BLaER1 treated with 17β-estradiol and CSF1 and Interleukin-3, amounts not matched to agents 10 nM and 100 nM (cell line): ENCODE measurements around the gene MTNR1B.

Source experiments
- H3K27ac ChIP-seq, 11 experiments: shearing (Covaris generic); formaldehyde crosslinking; 2 replicates each; pipeline ENCODE4 v1.8.1; 2022
- H3K27me3 ChIP-seq, 11 experiments: shearing (Covaris generic); formaldehyde crosslinking; 2 replicates each; pipeline ENCODE4 v1.8.1; 2022
- H3K36me3 ChIP-seq, 11 experiments: shearing (Covaris generic); formaldehyde crosslinking; 2 replicates each; pipeline ENCODE4 v1.8.1; 2022
- H3K4me1 ChIP-seq, 10 experiments: shearing (Covaris generic); formaldehyde crosslinking; 2 replicates each; pipeline ENCODE4 v1.8.1; 2022
- H3K4me2 ChIP-seq, 11 experiments: shearing (Covaris generic); formaldehyde crosslinking; 2 replicates each; pipeline ENCODE4 v1.8.1; 2022
- H3K4me3 ChIP-seq, 10 experiments: shearing (Covaris generic); formaldehyde crosslinking; 2 replicates each; pipeline ENCODE4 v1.8.1; 2022
- H3K9ac ChIP-seq, 11 experiments: shearing (Covaris generic); formaldehyde crosslinking; 2 replicates each; pipeline ENCODE4 v1.8.1; 2022
- H3K9me3 ChIP-seq, 11 experiments: shearing (Covaris generic); formaldehyde crosslinking; replicated peaks in 1 of 11; 2 replicates each; pipeline ENCODE4 v1.8.1; 2022
- H4K20me1 ChIP-seq, 11 experiments: shearing (Covaris generic); formaldehyde crosslinking; 2 replicates each; pipeline ENCODE4 v1.8.1; 2022
- Cebpa-rat ChIP-seq, 11 experiments: shearing (Covaris generic); IDR thresholded peaks; 2 replicates each; pipeline ENCODE4 v1.8.1; 2022

MTNR1B gene

DNA sequence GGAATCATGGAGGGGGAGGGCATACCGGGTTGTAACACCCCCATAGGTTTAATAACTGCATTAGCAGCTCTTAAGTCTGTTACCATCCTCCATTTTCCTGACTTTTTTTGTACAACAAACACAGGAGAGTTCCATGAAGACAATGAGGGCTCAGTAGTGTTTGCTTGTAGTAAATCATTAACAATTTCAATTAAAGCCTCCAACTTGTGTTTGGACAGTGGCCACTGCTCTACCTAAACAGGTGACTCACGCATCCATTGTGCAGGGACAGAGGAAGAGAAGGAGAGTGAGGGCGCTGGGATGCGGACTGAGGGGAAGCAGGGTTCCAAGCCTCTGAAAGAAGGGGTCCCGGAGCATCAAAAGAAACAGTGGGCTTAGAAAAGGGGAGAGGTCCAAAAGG lies 21.3 kb upstream of the MTNR1B start:
- Histone ChIP-seq H3K9ac (no peak overlapping the region), H3K4me3 (no peak overlapping the region), H3K36me3 (no peaks in the 10 kb centered on the region), H3K9me3 (peaks cover 22 to 35% (median 30%) of the 10 kb centered on the region in 11 experiments), H3K4me2 (no peak overlapping the region), H3K27me3 (no peaks in the 10 kb centered on the region), H4K20me1 (no peaks in the 10 kb centered on the region), H3K27ac (no peak overlapping the region), H3K4me1 (no peaks in the 10 kb centered on the region)
- no peak for TF ChIP-seq Cebpa-rat (IDR thresholded peaks at IDR 0.05)

DNA sequence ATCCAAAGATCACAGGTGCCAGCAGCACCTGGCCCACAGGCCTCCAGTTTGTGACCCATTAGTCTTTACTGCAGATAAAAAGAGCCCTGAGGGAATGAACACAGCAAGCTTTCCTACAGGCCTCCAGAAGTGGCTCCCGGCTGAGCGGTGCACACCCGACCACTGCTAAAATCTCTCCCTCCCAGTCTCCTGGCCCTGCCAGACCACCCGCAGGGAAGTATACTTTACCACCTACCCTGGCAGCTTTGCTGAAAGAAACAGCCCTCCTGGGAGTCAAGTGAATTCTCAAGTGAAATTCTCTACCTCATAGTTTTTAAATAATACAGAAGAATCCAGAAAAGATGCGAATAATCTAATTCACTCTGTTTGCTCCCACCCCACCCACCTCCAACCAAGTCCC lies 15.4 kb upstream of the MTNR1B start:
- Histone ChIP-seq H3K4me3 (no peak overlapping the region), H3K27me3 (no peaks in the 10 kb centered on the region), H3K4me1 (no peaks in the 10 kb centered on the region), H3K27ac (no peak overlapping the region), H3K9me3 (peaks cover 8 to 22% (median 17%) of the 10 kb centered on the region in 11 experiments), H3K9ac (no peak overlapping the region), H3K36me3 (no peaks in the 10 kb centered on the region), H4K20me1 (no peaks in the 10 kb centered on the region), H3K4me2 (no peak overlapping the region)
- no peak for TF ChIP-seq Cebpa-rat (IDR thresholded peaks at IDR 0.05)

DNA sequence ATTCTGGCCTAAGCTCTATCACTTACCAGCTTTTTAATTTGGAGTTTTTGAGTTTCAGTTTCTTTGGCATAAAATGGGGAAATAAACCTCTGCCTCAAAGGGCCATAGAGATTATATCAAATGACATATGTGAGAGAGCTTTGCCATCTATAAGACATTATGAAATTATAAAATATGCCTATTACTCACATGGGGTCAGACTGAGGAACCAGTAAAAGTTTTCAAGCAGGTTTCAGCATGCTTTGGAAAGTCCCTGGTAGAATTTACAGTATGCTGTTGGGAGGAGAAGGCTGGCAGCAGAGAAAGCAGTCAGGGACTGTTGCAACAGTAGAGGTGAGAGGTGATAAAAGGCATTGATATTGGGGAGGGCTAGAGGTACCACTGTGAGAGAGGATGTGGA lies 13.6 kb upstream of the MTNR1B start:
- H3K9me3 ChIP-seq = peaks cover 0 to 4% (median 3%) of the 10 kb centered on the region in 11 experiments; a peak in 4 of 22 replicates
- H3K4me1 ChIP-seq = no peaks in the 10 kb centered on the region
- H3K27ac ChIP-seq = no peak overlapping the region
- TF ChIP-seq Cebpa-rat (IDR thresholded peaks at IDR 0.05) = no peak
- H3K36me3 ChIP-seq = no peaks in the 10 kb centered on the region
- no peak overlapping the region for H3K4me2 ChIP-seq
- no peaks in the 10 kb centered on the region for H3K27me3 ChIP-seq
- no peak overlapping the region for H3K4me3 ChIP-seq
- H4K20me1 ChIP-seq = no peaks in the 10 kb centered on the region
- no peak overlapping the region for H3K9ac ChIP-seq

DNA sequence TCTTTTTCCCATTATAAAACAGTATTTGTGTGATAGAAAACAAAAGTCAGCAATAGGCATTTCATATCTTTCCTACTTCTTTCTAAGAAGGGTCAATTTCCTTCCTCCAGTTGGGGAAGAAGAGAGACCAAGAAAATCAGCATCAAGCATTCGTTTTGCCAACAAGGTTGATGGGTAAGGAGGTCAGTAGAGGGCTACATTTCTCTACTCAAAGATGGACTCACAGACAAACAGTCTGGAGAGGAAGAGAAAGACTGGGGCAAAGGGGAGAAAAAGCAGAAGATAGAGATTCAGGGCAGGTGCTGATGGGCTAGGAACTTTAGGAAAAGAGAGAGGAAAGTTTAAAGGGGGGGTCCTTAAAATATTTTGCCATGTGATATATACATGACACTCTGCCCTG lies 8.6 kb upstream of the MTNR1B start:
- no peak overlapping the region for H3K9ac ChIP-seq
- H3K27ac ChIP-seq = no peak overlapping the region
- no peaks in the 10 kb centered on the region for H3K9me3 ChIP-seq
- no peak for TF ChIP-seq Cebpa-rat (IDR thresholded peaks at IDR 0.05)
- no peaks in the 10 kb centered on the region for H3K4me1 ChIP-seq
- H4K20me1 ChIP-seq = no peaks in the 10 kb centered on the region
- H3K4me2 ChIP-seq = no peak overlapping the region
- no peaks in the 10 kb centered on the region for H3K36me3 ChIP-seq
- no peak overlapping the region for H3K4me3 ChIP-seq
- H3K27me3 ChIP-seq = no peaks in the 10 kb centered on the region

DNA sequence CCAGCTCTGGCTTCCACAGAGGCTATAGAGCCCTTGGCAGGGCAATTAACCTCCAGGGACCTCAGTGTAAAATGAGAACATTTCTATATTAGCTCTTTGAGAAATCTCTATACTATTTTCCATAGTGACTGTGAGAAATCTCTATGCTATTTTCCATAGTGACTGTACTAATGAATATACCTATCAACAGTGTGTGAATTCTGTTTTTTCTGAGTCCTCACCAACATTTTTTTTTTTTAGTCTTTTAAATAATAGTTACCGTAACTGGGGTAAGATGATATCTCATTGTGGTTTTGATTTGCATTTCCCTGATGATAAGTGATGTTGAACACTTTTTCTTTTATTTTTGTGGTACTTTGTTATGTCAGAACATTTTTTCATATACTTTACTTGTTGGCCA lies 7.0 kb upstream of the MTNR1B start:
- Histone ChIP-seq H3K36me3 (no peaks in the 10 kb centered on the region), H3K4me2 (no peak overlapping the region), H3K4me3 (no peak overlapping the region), H3K9me3 (no peaks in the 10 kb centered on the region), H3K27me3 (no peaks in the 10 kb centered on the region), H3K27ac (no peak overlapping the region), H4K20me1 (no peaks in the 10 kb centered on the region), H3K9ac (no peak overlapping the region), H3K4me1 (no peaks in the 10 kb centered on the region)
- no peak for TF ChIP-seq Cebpa-rat (IDR thresholded peaks at IDR 0.05)

DNA sequence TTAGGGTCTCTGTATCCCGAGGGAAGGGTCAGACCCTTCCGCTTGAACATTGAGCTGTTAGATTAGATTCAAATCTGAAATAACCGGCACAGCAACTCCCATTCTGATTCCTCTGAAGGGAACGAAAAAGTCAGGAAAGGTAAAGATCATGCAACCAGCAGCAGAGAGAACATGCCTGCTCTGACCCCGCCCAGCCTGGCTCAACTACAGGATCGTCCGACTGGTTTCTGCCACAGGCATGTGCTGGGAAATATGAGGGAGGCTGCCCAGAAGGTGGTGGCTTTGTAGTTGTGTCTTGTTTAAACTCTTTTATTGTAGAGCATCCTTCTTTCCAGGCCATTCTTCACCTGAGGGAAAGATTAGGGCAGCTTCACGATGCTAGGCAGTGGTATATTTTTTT lies 5.0 kb upstream of the MTNR1B start:
- Histone ChIP-seq H4K20me1 (no peaks in the 10 kb centered on the region), H3K4me1 (no peaks in the 10 kb centered on the region), H3K27ac (no peak overlapping the region), H3K27me3 (no peaks in the 10 kb centered on the region), H3K36me3 (no peaks in the 10 kb centered on the region), H3K4me3 (no peak overlapping the region), H3K9me3 (peaks cover 0 to 7% (median 1%) of the 10 kb centered on the region in 11 experiments; a peak in 10 of 22 replicates), H3K4me2 (no peak overlapping the region), H3K9ac (no peak overlapping the region)
- no peak for TF ChIP-seq Cebpa-rat (IDR thresholded peaks at IDR 0.05)

DNA sequence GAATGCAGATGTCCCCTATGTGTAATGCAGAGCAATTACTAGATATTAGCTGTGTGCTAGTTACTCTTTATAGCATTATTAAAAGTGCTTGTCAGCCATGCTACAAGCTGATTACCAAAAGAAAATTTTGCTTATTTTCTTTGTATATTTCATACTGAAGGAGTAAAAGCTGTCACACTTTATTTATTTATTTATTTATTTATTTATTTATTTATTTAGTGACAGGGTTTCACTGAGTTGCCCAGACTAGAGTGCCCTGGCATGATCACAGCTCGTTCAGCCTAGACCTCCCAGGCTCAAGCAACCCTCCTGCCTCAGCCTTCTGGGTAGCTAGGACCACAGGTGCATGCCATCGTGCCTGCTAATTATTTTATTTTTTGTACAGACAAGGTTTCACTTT lies 4.3 kb upstream of the MTNR1B start:
- no peaks in the 10 kb centered on the region for H3K27me3 ChIP-seq
- H3K4me2 ChIP-seq = no peak overlapping the region
- H3K9me3 ChIP-seq = peaks cover 0 to 13% (median 6%) of the 10 kb centered on the region in 11 experiments; a peak in 10 of 22 replicates
- H3K27ac ChIP-seq = no peak overlapping the region
- H3K36me3 ChIP-seq = no peaks in the 10 kb centered on the region
- no peaks in the 10 kb centered on the region for H3K4me1 ChIP-seq
- no peak overlapping the region for H3K9ac ChIP-seq
- no peaks in the 10 kb centered on the region for H4K20me1 ChIP-seq
- no peak for TF ChIP-seq Cebpa-rat (IDR thresholded peaks at IDR 0.05)
- no peak overlapping the region for H3K4me3 ChIP-seq

DNA sequence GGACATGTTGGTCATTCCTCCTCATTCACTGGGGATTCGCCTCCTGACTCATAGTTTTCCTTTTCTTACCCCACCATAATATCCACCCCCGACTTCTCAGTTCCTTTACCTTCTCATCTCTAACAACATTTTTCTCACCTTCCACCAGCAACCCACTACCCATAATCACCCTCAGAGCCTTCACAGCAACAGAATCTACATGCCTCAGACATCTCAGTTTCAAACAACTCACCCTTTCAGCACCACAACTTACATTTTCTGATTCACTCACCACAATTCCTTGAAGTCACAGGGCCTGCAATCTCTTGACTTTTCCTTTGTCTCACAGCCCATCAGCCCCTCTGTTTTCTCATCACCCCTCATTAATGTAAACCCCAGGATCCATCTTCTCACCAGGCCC lies 2.3 kb upstream of the MTNR1B start:
- no peak overlapping the region for H3K4me3 ChIP-seq
- no peak overlapping the region for H3K9ac ChIP-seq
- H3K27me3 ChIP-seq = no peaks in the 10 kb centered on the region
- H3K27ac ChIP-seq = no peak overlapping the region
- TF ChIP-seq Cebpa-rat (IDR thresholded peaks at IDR 0.05) = no peak
- peaks cover 0 to 13% (median 6%) of the 10 kb centered on the region in 11 experiments; a peak in 10 of 22 replicates for H3K9me3 ChIP-seq
- H3K36me3 ChIP-seq = no peaks in the 10 kb centered on the region
- no peaks in the 10 kb centered on the region for H3K4me1 ChIP-seq
- no peak overlapping the region for H3K4me2 ChIP-seq
- no peaks in the 10 kb centered on the region for H4K20me1 ChIP-seq

DNA sequence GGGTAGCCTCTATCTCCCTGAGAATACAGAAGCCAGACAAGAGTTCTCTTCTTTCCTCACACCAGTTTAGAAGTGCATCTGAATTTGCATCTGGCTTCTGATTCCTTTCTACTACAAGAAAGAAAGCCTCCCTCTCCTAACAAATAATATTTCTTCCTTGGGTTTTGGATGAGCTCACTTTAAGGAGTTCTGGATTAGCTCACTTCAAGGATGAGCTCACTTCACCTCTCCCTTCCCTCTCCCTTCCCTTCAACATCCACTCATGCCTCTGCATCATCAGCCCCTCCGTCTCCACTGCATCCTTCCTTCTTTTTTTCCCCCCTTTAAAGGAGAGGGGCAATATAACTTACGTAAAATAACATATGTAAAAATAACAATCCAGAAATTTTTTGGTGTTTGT lies 1.6 kb upstream of the MTNR1B start:
- TF ChIP-seq Cebpa-rat (IDR thresholded peaks at IDR 0.05) = no peak
- H3K4me1 ChIP-seq = no peaks in the 10 kb centered on the region

DNA sequence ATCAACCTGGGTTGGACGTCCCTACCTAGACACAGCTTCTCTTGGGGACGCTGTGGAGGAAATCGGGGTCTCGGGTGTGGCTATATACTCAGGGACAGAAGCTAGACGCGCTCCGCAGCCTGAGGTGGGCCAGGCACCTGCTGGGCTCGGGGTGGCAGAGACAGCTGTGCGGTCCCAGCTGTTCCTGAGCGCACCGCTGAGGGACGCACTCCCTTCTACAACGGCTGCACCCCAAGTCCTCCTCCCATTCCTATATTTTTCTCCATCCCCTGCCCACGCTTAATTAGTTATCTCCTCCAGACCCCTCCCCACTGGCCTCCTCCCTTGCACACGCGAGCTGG lies 188 bp upstream of the MTNR1B start:
- no peak overlapping the region for H3K4me3 ChIP-seq
- no peak for TF ChIP-seq Cebpa-rat (IDR thresholded peaks at IDR 0.05)
- H3K9ac ChIP-seq = no peak overlapping the region
- no peaks in the 10 kb centered on the region for H4K20me1 ChIP-seq
- H3K27me3 ChIP-seq = no peaks in the 10 kb centered on the region
- peaks cover 0 to 13% (median 6%) of the 10 kb centered on the region in 11 experiments; a peak in 10 of 22 replicates for H3K9me3 ChIP-seq
- H3K4me1 ChIP-seq = no peaks in the 10 kb centered on the region
- no peak overlapping the region for H3K4me2 ChIP-seq
- no peaks in the 10 kb centered on the region for H3K36me3 ChIP-seq
- H3K27ac ChIP-seq = no peak overlapping the region

More for the DNA sequence above, 1.6 kb upstream of the MTNR1B start:
- Histone ChIP-seq H3K9me3 (peaks cover 0 to 13% (median 6%) of the 10 kb centered on the region in 11 experiments; a peak in 10 of 22 replicates), H3K27me3 (no peaks in the 10 kb centered on the region), H3K36me3 (no peaks in the 10 kb centered on the region), H3K27ac (no peak overlapping the region), H3K4me3 (no peak overlapping the region), H3K9ac (no peak overlapping the region), H4K20me1 (no peaks in the 10 kb centered on the region), H3K4me2 (no peak overlapping the region)
